ENCODE measurements around the gene ZFAND6.
"Not testable (repeated sequence)": the region's sequence is repeated elsewhere in the genome, so short reads cannot be mapped to it uniquely, and the experiment has no call there.

DNA sequence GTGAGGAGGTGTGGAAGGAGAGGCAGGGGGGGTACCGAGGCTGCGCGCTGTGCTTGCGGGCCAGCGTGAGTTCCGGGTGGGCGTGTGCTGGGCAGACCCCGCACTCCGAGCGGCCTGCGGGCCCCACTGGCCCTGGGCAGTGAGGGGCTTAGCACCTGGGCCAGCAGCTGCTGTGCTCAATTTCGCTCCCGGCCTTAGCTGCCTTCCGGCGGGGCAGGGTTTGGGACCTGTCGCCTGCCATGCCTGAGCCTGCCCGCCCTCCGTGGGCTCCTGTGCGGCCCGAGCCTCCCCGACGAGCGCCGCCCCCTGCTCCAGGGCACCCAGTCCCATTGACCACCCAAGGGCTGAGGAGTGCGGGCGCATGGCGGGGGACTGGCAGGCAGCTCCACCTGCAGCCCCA is 43.0 kb upstream of the ZFAND6 start:
- TF ChIP-seq, protein P1, sequence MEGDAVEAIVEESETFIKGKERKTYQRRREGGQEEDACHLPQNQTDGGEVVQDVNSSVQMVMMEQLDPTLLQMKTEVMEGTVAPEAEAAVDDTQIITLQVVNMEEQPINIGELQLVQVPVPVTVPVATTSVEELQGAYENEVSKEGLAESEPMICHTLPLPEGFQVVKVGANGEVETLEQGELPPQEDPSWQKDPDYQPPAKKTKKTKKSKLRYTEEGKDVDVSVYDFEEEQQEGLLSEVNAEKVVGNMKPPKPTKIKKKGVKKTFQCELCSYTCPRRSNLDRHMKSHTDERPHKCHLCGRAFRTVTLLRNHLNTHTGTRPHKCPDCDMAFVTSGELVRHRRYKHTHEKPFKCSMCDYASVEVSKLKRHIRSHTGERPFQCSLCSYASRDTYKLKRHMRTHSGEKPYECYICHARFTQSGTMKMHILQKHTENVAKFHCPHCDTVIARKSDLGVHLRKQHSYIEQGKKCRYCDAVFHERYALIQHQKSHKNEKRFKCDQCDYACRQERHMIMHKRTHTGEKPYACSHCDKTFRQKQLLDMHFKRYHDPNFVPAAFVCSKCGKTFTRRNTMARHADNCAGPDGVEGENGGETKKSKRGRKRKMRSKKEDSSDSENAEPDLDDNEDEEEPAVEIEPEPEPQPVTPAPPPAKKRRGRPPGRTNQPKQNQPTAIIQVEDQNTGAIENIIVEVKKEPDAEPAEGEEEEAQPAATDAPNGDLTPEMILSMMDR (IDR thresholded peaks at IDR 0.05; ENCODE audit: low read length), result not testable (repeated sequence)
- not testable (repeated sequence) for TF ChIP-seq EZH2 (IDR thresholded peaks at IDR 0.05; ENCODE audit: borderline replicate concordance, low read length)

All from OCI-LY1 (cell line).